ENCODE data around the gene TNFSF8. TPM values are rescaled to one million over a fixed set of nuclear protein-coding genes. Genes with fewer than 3 reads are reported as not detected.

Gene TNFSF8
- total and polyA plus RNA-seq, 9 of the 15 experiments (the other 6 are each of a cell fraction or from before 2014, with no cell fraction given) = 0.09 TPM; not detected in 8

GRCh38 chr9:114853071-114853855 is 77.1 kb downstream of the TNFSF8 start:
- no peak overlapping the region for H3K27ac ChIP-seq (ENCODE audit: extremely low read depth, low read depth, low read length)
- no peak for TF ChIP-seq SMARCB1 (IDR thresholded peaks at IDR 0.05; ENCODE audit: insufficient read length, low read depth)
- no peak for TF ChIP-seq TFAP4 (CRISPR knock-in tag; IDR thresholded peaks at IDR 0.05; ENCODE audit: borderline replicate concordance)
- TF ChIP-seq ZNF740 (CRISPR knock-in tag; IDR thresholded peaks at IDR 0.05) = no peak
- TF ChIP-seq ZNF740 (tag; IDR thresholded peaks at IDR 0.05) = no peak
- no peak for TF ChIP-seq ZBTB34 (CRISPR knock-in tag; IDR thresholded peaks at IDR 0.05)
- TF ChIP-seq IRF2 (CRISPR knock-in tag; IDR thresholded peaks at IDR 0.05) = no peak
- no peak for TF ChIP-seq NR3C1 (CRISPR knock-in tag; IDR thresholded peaks at IDR 0.05)
- no peak for TF ChIP-seq MTA1 (IDR thresholded peaks at IDR 0.05; ENCODE audit: borderline replicate concordance)
- TF ChIP-seq TCF3 (CRISPR knock-in tag; IDR thresholded peaks at IDR 0.05) = no peak
- TF ChIP-seq KHSRP (IDR thresholded peaks at IDR 0.05) = no peak
- no peak for TF ChIP-seq PHF8 (IDR thresholded peaks at IDR 0.05; ENCODE audit: borderline replicate concordance, low read length)
- no peak for TF ChIP-seq CUX1 (CRISPR knock-in tag; IDR thresholded peaks at IDR 0.05)
- H3K4me1 ChIP-seq (replicated peaks in 1 of 2; ENCODE audit: control insufficient read depth in 2 of 2, insufficient read depth in 2 of 2, low read length in 2 of 2) = no peaks in the 10 kb centered on the region
- ChIA-PET POLR2A (no interaction called here), CTCF (ENCODE audit: low intra/inter-chr PET ratio) (no interaction called here)
- H3K27me3 ChIP-seq (ENCODE audit: control insufficient read depth in 2 of 2, insufficient read depth in 2 of 2, low read length in 2 of 2) = no peaks in the 10 kb centered on the region
- no peak overlapping the region for H3K9ac ChIP-seq (ENCODE audit: insufficient read depth in 1 of 2, low read depth in 2 of 2, low read length in 2 of 2)
- no TSS peak for BruUV-seq (replicated peaks)
- H3K4me2 ChIP-seq (ENCODE audit: insufficient read depth, low read length) = no peak overlapping the region
- WGBS (ENCODE audit: insufficient coverage, low coverage, missing lambda C conversion rate) = 2% methylated on average over 3 of the region's 3 CpGs
- H4K20me1 ChIP-seq (replicated peaks; ENCODE audit: control insufficient read depth, insufficient read depth, low read length) = no peaks in the 10 kb centered on the region
- no peak overlapping the region for H2AFZ ChIP-seq (ENCODE audit: low read depth, low read length)
- H3K36me3 ChIP-seq (ENCODE audit: control insufficient read depth, insufficient read depth, low read length) = no peaks in the 10 kb centered on the region
- peak; percentile 36; the same call in 1 of the 3 replicates for ATAC-seq
- in situ Hi-C loops (cut with MboI) = no loop called here
- H3K9me3 ChIP-seq (replicated peaks; ENCODE audit: control insufficient read depth, insufficient read depth, low read depth, low read length) = no peaks in the 10 kb centered on the region
- FAIRE-seq = no peak
- H3K79me2 ChIP-seq (ENCODE audit: control insufficient read depth, insufficient read depth, low read length) = no peaks in the 10 kb centered on the region
- intact Hi-C loops (cut with micrococcal nuclease) = no loop called here
- no peak overlapping the region for H3K4me3 ChIP-seq
- no peaks in the 10 kb centered on the region for H3K9me1 ChIP-seq (ENCODE audit: control insufficient read depth, insufficient read depth, low read length)
- no peak for DNase-seq (ENCODE audit: extremely low read depth in 1 of 4, low spot score in 3 of 4)
